Activated CD8-positive, alpha-beta T cell treated with anti-CD3 and anti-CD28 coated beads, Interleukin-2, amount 10 ng/mL, durations not matched to agents 7 days and 5 days (primary cell): ENCODE data around the gene LBX2. TPM values are rescaled to one million over a fixed set of nuclear protein-coding genes. Genes with fewer than 3 reads are reported as not detected.
A peak's percentile ranks its signal among the peaks of the same experiment; 100 is the strongest.

Experiments
- ATAC-seq: fragments of 150-1000 bp; cut with Tn5 transposase; one replicate; pipeline ENCODE4 v1.10.0; 2021; ENCODE audit warnings: moderate library complexity
- CTCF ChIA-PET: fragments of 350-600 bp; sonication (Branson Sonifier 250); formaldehyde crosslinking; loops from one replicate; lab custom pipeline; 2021; ENCODE audit warnings: antibody characterized with exemption; lab: Charles Lee
- POLR2A ChIA-PET: fragments of 350-600 bp; sonication (Branson Sonifier 250); formaldehyde crosslinking; loops from one replicate; lab custom pipeline; 2021; ENCODE audit warnings: antibody characterized with exemption; lab: Charles Lee
- DNase-seq: peaks from one replicate; pipeline ENCODE4 v3.0.0-alpha.2; 2020
- H3K27ac Mint-ChIP-seq: one replicate; pipeline ENCODE4 v1.8.0; 2021; ENCODE audit warnings: mild to moderate bottlenecking, mixed read lengths
- H3K27me3 Mint-ChIP-seq: one replicate; pipeline ENCODE4 v1.8.0; 2021; ENCODE audit warnings: low read depth, mixed read lengths
- H3K36me3 Mint-ChIP-seq: one replicate; pipeline ENCODE4 v1.8.0; 2021; ENCODE audit warnings: low read depth, mixed read lengths
- H3K4me1 Mint-ChIP-seq: one replicate; pipeline ENCODE4 v1.8.0; 2021; ENCODE audit warnings: low read depth, mixed read lengths
- H3K4me3 Mint-ChIP-seq: one replicate; pipeline ENCODE4 v1.8.0; 2021; ENCODE audit warnings: mild to moderate bottlenecking, mixed read lengths
- H3K9me3 Mint-ChIP-seq: one replicate; pipeline ENCODE4 v1.8.0; 2022; ENCODE audit warnings: mixed read lengths; ENCODE audit not compliant: insufficient read depth
- total RNA-seq, 2 experiments: library from RNA; stranded (reverse); gene quantifications; one replicate each; pipeline ENCODE4 v1.2.3, GENCODE V29; 2021

LBX2 gene
- total RNA-seq, 2 experiments from 2014 or later: 0.32 to 0.68 TPM

DNA sequence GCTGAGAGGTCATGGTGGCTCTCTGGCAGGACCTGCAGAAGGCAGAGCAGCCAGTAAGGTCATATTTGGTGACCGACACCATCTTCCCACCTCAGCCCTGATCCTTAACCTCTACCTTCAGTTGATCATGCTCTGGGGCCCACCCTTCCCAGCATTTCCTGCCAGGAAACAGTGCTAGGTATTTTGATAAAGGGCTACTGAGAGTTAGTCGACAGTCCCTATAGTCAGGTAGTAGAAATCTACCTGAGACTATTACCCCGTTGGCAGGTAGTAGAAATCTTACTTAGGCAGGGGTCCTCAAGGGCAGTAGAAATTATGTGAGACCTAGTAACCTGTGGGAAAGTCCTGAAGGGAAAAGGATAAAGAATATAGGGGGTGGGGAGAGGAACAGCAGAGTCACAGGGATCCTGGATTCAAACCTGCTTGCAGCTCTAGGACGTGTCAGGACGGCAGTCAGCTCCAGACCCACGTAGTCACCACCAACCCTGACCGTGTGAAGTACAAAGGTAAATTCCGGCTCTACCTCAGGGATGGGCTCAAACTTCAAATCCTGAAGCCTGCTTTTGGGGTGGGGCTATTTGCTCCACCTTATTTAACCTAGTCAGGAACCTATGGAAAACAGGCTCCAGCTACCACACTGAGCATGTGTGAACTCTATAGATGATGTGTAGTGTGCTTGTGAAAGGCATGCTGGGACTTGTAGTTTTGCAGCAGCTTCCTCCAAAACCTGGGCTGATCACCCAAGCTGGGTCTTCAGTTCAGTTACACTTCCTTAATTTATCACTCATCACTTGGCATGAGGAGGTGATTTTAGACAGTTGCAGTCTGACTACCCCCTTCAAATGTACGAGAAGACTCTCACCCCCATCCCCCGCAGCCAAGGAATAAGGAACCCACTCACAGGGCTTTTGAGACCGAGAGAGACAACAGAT is 26.6 kb upstream of the LBX2 start, which contains the start of gene DQX1:
TSS of gene DQX1 (minus strand) at position 515 of the 932 bp plus-strand sequence. CDS start at position 13, 502 bp downstream.
- H3K36me3 Mint-ChIP-seq: peaks cover 41% of the 10 kb centered on the region
- H3K4me1 Mint-ChIP-seq: peaks cover 39% of the 10 kb centered on the region
- POLR2A ChIA-PET: interaction anchor here (1.1 to 1.9 kb wide), 3 partner anchors 11 to 44 kb away, joined by 3 to 7 read pairs (median 4); partner anchors contain the start of genes CCDC142 and TTC31
- peaks cover 8% of the 10 kb centered on the region for H3K27me3 Mint-ChIP-seq
- no peaks in the 10 kb centered on the region for H3K9me3 Mint-ChIP-seq
- H3K4me3 Mint-ChIP-seq: no peak within 1 kb of the TSS
- CTCF ChIA-PET: interaction anchor here (1.0 to 4.5 kb wide), 5 partner anchors 9 to 61 kb away, joined by 3 to 41 read pairs (median 4); partner anchors contain the start of genes CCDC142 and TTC31
- DNase-seq: no peak
- H3K27ac Mint-ChIP-seq: no peak within 1 kb of the TSS
- ATAC-seq: no peak

DNA sequence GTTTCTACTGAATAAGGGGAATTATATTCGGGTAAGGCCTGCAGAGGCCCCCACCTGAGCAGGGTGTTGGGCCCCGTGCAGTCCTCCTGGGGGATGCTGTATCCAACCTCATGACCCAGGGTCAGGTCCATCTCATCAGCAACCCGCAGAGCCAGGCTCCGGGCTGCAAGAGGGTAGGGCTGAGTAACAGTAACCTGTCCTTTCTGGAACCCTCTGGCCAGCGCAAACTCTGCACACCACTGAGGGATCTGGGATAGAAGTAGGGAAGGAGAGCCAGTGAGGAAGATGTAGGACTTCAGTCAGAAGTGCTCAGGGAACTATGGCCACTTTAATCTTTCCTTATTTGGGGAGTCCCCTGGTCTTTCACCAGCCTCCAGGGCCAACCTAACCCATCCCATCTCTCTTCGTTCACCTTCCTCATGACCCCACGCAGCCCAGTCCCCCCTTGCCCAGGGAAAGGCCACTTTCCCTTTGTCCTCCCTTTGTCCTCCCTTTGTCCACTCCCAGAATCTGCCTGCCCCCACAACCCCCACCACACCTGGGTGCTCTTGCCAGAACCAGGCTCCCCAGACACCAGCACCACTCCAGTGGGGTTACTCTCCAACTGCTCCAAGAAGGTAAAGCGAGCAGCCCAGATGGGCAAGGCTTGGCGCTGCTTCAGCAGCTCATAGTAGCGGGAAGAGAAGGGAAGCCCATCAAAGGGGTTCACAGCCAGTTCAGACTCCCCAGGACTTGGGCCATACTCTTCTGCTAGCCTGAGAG is 25.7 kb upstream of the LBX2 start:
- Mint-ChIP-seq H3K36me3 (peaks cover 34% of the 10 kb centered on the region), H3K4me1 (peaks cover 33% of the 10 kb centered on the region), H3K27me3 (peaks cover 11% of the 10 kb centered on the region), H3K27ac (no peak overlapping the region), H3K9me3 (no peaks in the 10 kb centered on the region), H3K4me3 (no peak overlapping the region)
- ChIA-PET CTCF (interaction anchor here (1.3 kb wide), 1 partner anchor 9 kb away, joined by 7 read pairs; no protein-coding TSS in a partner anchor), POLR2A (no interaction called here)
- DNase-seq (no peak), ATAC-seq (no peak)

DNA sequence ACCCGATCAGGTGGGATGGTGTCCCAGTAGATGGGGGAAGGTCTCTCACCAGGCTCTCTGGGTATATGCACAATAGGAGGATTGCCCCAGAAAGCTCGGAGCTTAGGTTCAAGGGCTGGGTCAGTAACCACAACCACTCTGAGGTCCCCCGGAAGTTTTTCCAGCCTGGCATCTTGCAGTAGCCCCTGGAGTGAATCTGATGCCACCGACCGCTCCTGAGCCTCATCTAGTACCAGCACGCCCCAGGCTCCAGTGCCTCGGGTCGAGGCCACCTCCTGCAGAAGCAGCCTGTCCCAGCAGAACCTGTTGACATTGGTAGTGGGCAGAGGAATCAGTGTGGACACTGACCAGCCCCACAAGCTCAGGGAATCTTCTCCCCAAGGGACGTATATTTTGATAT is 24.6 kb upstream of the LBX2 start:
- ChIA-PET CTCF (no interaction called here), POLR2A (no interaction called here)
- no peak for ATAC-seq
- peaks cover 33% of the 10 kb centered on the region for H3K36me3 Mint-ChIP-seq
- no peak overlapping the region for H3K27ac Mint-ChIP-seq
- no peak for DNase-seq
- no peaks in the 10 kb centered on the region for H3K9me3 Mint-ChIP-seq
- peaks cover 22% of the 10 kb centered on the region for H3K27me3 Mint-ChIP-seq
- H3K4me3 Mint-ChIP-seq: no peak overlapping the region
- H3K4me1 Mint-ChIP-seq: peaks cover 33% of the 10 kb centered on the region

DNA sequence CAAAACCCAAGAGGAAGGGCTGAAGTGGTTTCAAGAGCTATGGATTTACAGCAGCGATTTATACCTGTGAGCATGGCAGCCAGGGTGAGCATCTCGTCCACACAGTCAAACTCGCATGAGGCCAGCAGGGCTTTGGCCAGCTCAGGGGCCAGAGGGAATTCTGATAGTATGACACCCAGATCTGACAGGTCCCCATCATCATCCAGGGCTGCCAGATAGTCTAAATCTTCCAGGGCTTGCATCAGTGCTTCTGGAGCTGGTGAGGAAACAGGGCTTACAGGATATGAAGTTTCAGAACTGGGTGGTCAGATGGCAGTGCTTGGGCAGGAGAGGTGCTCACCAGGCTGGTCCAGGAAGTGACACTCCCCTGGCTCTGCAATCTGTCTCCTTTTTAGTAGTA is 23.1 kb upstream of the LBX2 start:
- POLR2A ChIA-PET: interaction anchor here (0.9 to 3.2 kb wide), 4 partner anchors 7 to 39 kb away, joined by 3 to 11 read pairs (median 4); partner anchors contain the start of genes AUP1, CCDC142, HTRA2 and TTC31
- H3K4me1 Mint-ChIP-seq: peaks cover 21% of the 10 kb centered on the region
- peaks cover 20% of the 10 kb centered on the region for H3K36me3 Mint-ChIP-seq
- no peak overlapping the region for H3K4me3 Mint-ChIP-seq
- no peak overlapping the region for H3K27ac Mint-ChIP-seq
- H3K27me3 Mint-ChIP-seq: peaks cover 36% of the 10 kb centered on the region
- DNase-seq (no peak), ATAC-seq (no peak)
- CTCF ChIA-PET: interaction anchor here (1.3 to 3.1 kb wide), 3 partner anchors 9 to 39 kb away, joined by 4 to 13 read pairs (median 5); partner anchors contain the start of genes CCDC142 and TTC31
- no peaks in the 10 kb centered on the region for H3K9me3 Mint-ChIP-seq

DNA sequence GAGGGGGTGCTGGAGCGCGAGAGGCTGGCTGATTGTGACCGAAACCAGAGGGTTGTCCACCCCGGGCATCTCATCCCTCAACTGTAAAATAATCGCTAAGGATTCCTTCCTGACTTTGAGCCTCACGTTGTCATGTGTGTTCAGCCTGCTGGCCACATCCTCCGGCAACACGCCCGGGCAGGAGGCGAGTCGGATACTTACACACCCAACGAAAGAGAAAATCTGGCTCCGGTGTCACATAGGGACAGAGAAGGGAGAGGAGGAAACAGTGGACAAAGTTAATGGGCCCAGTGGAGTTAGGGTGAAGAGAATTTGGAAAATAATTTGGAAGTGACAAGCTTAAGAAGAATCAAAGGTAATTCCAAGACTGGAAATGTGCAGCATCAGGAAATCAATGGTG is 17.2 kb upstream of the LBX2 start:
- ChIA-PET CTCF (interaction anchor here (0.8 to 1.9 kb wide), 3 partner anchors 9 to 16 kb away, joined by 3 to 7 read pairs (median 4); partner anchors contain the start of gene DQX1), POLR2A (interaction anchor here (1.1 to 1.2 kb wide), 2 partner anchors 12 to 13 kb away, joined by 3 read pairs; partner anchors contain the start of gene AUP1)
- H3K27ac Mint-ChIP-seq: no peak overlapping the region
- DNase-seq: no peak
- peak overlapping the region; percentile 67 for H3K4me3 Mint-ChIP-seq
- H3K9me3 Mint-ChIP-seq: no peaks in the 10 kb centered on the region
- H3K27me3 Mint-ChIP-seq: peaks cover 69% of the 10 kb centered on the region
- H3K36me3 Mint-ChIP-seq: peaks cover 6% of the 10 kb centered on the region
- no peak for ATAC-seq
- H3K4me1 Mint-ChIP-seq: peaks cover 28% of the 10 kb centered on the region

DNA sequence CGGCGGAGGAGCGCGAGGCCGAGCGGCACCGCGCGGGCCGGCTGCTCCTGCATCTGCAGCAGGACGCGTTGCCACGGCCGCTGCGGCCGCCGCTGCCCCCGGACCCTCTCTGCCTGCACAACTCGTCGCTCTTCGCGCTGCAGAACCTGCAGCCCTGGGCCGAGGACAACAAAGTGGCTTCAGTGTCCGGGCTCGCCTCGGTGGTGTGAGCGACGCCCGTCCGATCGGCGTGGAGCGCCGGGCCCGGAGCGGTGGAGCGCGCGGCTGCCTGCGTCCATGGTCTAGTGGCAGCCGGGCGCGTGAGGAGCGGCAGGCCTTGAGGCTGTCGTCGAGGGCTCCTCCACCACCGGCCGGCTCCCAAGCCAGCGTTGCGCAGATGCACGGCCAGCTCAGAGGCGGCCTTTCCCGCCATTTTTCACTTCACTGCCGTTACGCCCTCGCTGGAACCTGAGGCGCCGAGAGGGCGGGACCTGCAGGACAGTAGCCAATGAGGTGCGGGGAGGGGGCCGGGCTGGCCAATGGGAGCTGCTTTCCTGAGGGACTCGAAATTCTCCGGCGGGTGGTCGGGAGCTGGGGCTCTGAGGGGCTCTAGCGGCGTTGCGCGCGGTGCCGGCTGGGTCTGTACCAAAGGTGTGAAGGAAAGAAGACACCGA is 16.7 kb upstream of the LBX2 start:
- H3K27ac Mint-ChIP-seq: no peak overlapping the region
- H3K9me3 Mint-ChIP-seq: no peaks in the 10 kb centered on the region
- peak overlapping the region; percentile 67 for H3K4me3 Mint-ChIP-seq
- ChIA-PET POLR2A (interaction anchor here (1.1 to 2.1 kb wide), 4 partner anchors 10 to 13 kb away, joined by 3 to 6 read pairs (median 4); partner anchors contain the start of genes AUP1, DQX1 and PCGF1), CTCF (interaction anchor here (0.8 to 1.9 kb wide), 3 partner anchors 10 to 15 kb away, joined by 3 to 7 read pairs (median 4); partner anchors contain the start of gene DQX1)
- DNase-seq (peak; percentile 77), ATAC-seq (peak; percentile 76)
- peaks cover 6% of the 10 kb centered on the region for H3K36me3 Mint-ChIP-seq
- H3K4me1 Mint-ChIP-seq: peaks cover 28% of the 10 kb centered on the region
- peaks cover 75% of the 10 kb centered on the region for H3K27me3 Mint-ChIP-seq

DNA sequence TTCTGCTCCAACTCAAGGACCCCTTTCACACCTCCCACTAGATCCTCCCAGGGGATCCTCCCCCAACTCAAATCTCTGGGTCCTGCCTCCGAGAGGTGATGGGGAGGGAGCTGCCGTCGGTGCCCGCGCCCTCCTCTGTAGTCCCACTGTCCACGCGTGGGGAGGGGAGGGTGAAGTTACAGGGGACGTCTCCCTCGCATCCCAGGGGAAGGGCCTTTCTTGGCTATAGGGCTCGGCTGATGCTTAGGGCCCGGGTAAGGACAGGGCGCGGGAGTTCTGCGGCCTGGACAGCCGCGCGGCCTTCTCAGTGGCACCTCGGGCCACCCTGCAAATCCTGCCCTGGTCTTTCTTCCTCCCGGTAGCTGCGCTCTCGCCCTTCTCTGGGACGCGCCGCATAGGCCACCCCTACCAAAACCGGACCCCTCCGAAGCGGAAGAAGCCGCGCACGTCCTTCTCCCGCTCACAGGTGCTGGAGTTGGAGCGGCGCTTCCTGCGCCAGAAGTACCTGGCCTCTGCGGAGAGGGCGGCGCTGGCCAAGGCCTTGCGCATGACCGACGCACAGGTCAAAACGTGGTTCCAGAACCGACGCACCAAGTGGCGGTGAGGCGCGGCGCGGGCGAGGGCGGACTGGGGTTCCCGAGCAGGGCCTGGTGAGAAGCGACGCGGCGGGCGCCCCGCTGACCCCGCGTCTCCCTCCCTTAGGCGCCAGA is 16.0 kb upstream of the LBX2 start:
- DNase-seq: no peak
- Mint-ChIP-seq H3K4me1 (peaks cover 28% of the 10 kb centered on the region), H3K36me3 (peaks cover 6% of the 10 kb centered on the region), H3K27me3 (peaks cover 79% of the 10 kb centered on the region), H3K27ac (no peak overlapping the region), H3K9me3 (no peaks in the 10 kb centered on the region), H3K4me3 (peak overlapping the region; percentile 70)
- ChIA-PET POLR2A (interaction anchor here (0.7 to 2.1 kb wide), 4 partner anchors 9 to 12 kb away, joined by 3 to 6 read pairs (median 4); partner anchors contain the start of genes DQX1 and PCGF1), CTCF (interaction anchor here (1.9 kb wide), 1 partner anchor 11 kb away, joined by 7 read pairs; the partner anchor contains the start of gene DQX1)
- ATAC-seq: peak; percentile 18

DNA sequence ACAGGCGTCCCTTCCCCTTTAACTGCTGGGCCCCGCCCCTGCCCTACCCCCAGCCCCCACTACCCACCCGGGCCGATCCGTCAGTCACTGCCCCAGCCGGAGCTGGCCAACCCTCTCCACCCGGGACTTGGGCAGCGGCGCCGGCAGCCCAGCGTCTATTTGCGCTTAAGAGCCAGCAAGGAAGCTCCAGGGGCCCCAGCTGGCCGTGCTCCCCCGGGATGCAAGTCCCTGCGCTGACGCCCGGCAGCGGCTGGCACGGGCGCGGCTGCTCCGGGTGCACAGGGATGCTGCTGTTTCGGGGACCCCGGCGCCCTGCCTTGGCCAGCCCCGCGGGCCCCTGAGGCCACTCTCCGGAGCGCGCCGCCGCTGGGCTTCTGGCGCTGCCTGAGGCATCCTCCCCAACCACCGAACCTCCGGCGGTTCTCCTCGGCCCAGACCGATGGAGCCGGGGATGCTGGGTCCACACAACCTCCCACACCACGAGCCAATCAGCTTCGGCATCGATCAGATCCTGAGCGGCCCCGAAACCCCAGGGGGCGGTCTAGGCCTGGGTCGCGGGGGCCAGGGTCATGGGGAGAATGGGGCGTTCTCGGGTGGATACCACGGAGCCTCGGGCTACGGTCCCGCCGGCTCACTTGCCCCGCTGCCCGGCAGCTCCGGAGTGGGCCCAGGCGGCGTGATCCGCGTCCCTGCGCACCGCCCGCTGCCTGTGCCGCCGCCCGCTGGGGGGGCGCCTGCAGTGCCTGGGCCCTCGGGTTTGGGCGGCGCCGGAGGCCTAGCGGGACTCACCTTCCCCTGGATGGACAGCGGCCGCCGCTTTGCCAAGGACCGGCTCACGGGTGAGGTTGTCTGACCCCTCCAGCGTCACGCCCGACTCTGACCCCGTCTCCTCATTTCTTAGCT is 15.2 kb upstream of the LBX2 start, which contains the start of gene TLX2:
TSS of gene TLX2 (plus strand) at position 83 of the 903 bp plus-strand sequence. CDS start at position 440, 357 bp downstream.
- Mint-ChIP-seq H3K27ac (no peak within 1 kb of the TSS), H3K4me3 (peak within 1 kb of the TSS; percentile 70), H3K36me3 (peaks cover 6% of the 10 kb centered on the region), H3K27me3 (peaks cover 76% of the 10 kb centered on the region), H3K4me1 (peaks cover 28% of the 10 kb centered on the region), H3K9me3 (no peaks in the 10 kb centered on the region)
- ChIA-PET POLR2A (interaction anchor here (0.7 to 2.1 kb wide), 4 partner anchors 8 to 65 kb away, joined by 3 to 6 read pairs (median 4); partner anchors contain the start of genes DQX1 and PCGF1), CTCF (no interaction called here)
- DNase-seq: no peak
- ATAC-seq: peak; percentile 28

DNA sequence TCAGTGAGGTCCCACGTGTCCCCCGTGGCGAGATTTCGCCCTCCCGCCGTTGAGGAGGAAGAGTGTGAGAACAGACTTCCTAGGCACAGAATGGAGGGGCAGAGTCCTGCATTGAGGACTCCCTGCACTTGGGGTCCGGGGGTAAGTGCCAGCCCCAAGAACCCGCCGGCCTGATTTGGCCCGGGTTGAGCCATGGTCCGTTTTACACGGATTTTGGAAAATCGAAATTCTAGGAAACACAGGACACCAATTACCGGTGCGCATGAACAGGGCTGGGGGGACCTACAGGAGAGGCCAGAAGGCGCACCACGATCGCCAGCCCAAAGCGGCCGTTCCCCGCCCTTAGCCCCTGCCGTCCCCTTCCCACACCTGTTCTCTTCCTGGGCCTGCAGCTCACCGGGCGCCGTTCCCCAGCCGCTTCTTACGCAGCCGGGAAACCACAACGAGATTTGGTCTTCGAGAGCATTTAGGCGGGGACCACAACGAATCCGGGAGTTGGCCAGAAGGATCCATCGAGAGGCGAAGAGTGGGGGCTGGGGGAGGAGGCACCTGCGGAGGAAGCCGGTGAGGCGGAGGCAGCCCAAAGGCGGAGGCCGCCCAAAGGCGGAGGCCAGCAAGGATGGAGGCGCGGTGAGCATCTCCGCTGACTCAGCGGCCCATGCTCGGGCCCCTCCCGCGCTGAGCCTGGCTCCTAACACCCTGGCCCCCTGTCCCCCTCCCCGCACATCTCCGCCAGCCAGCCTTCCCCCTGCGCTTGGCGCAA is 14.4 kb upstream of the LBX2 start:
- DNase-seq (peak; percentile 38), ATAC-seq (peak; percentile 16)
- Mint-ChIP-seq H3K4me3 (peak overlapping the region; percentile 46), H3K4me1 (peaks cover 28% of the 10 kb centered on the region), H3K9me3 (no peaks in the 10 kb centered on the region), H3K36me3 (peaks cover 6% of the 10 kb centered on the region), H3K27me3 (peaks cover 71% of the 10 kb centered on the region), H3K27ac (no peak overlapping the region)
- ChIA-PET CTCF (interaction anchor here (1.7 kb wide), 1 partner anchor 10 kb away, joined by 5 read pairs; no protein-coding TSS in a partner anchor), POLR2A (interaction anchor here (1.0 to 2.1 kb wide), 3 partner anchors 7 to 66 kb away, joined by 3 to 6 read pairs (median 4); partner anchors contain the start of genes AUP1, HTRA2 and PCGF1)
